Stimulated activated CD8-positive, alpha-beta memory T cell treated with anti-CD3 and anti-CD28 coated beads, Interleukin-12 subunit alpha, Interleukin-12 subunit beta, amount 100 ng/mL, for 1 hour (primary cell): Measurements from ENCODE around the gene USP32.
A peak's percentile ranks its signal among the peaks of the same experiment; 100 is the strongest.
"Not testable (repeated sequence)": the region's sequence is repeated elsewhere in the genome, so short reads cannot be mapped to it uniquely, and the experiment has no call there.

Experiments
- DNase-seq: peaks from one replicate; pipeline ENCODE4 v3.0.0-alpha.2; 2020; ENCODE audit warnings: low read depth

USP32 gene, protein sequence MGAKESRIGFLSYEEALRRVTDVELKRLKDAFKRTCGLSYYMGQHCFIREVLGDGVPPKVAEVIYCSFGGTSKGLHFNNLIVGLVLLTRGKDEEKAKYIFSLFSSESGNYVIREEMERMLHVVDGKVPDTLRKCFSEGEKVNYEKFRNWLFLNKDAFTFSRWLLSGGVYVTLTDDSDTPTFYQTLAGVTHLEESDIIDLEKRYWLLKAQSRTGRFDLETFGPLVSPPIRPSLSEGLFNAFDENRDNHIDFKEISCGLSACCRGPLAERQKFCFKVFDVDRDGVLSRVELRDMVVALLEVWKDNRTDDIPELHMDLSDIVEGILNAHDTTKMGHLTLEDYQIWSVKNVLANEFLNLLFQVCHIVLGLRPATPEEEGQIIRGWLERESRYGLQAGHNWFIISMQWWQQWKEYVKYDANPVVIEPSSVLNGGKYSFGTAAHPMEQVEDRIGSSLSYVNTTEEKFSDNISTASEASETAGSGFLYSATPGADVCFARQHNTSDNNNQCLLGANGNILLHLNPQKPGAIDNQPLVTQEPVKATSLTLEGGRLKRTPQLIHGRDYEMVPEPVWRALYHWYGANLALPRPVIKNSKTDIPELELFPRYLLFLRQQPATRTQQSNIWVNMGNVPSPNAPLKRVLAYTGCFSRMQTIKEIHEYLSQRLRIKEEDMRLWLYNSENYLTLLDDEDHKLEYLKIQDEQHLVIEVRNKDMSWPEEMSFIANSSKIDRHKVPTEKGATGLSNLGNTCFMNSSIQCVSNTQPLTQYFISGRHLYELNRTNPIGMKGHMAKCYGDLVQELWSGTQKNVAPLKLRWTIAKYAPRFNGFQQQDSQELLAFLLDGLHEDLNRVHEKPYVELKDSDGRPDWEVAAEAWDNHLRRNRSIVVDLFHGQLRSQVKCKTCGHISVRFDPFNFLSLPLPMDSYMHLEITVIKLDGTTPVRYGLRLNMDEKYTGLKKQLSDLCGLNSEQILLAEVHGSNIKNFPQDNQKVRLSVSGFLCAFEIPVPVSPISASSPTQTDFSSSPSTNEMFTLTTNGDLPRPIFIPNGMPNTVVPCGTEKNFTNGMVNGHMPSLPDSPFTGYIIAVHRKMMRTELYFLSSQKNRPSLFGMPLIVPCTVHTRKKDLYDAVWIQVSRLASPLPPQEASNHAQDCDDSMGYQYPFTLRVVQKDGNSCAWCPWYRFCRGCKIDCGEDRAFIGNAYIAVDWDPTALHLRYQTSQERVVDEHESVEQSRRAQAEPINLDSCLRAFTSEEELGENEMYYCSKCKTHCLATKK (N-terminal part only)

DNA sequence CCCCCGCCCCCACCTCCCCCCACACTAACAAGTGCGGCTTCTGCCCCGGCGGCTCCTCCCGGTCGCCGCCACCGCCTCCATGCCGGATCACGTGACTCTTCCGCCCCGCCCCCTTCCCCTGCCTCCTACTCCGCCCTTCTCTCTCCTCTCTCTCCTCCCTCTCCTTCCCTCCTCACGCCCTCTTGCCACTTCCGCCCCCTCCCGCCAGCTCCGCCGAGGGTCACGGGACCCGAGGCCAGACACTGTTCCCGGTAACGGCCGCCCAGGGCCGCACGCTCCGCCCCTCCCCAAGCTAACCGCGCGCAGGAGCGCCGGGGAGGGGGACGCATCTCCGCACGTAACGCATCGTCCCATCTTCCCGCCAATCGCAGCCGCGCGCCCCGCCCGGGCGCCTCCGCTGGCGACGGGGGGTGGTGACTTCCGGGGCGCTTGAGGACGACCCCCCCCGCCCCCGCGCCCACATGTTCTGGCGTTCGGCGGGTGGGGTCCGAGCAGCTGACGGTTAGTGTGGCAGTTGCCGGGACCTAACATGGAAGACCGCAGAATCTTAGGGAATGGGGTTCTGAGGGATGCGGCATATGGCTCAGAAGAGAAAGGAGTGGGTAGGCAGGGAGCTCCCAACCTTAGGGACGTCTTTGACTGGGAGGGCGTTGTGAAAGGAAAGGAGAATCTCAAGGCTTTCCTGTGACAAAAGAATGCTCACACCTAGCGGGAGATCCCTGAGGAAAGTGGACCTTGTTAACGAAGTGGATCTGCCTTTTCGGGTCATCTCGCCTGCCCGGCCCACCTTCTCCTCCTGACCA lies at the start of gene USP32:
Gene USP32, minus strand, starts transcription at position 92 of the 803 bp plus-strand sequence. CDS start 194 bp downstream, outside the sequence.
- DNase-seq: peak; percentile 97

DNA sequence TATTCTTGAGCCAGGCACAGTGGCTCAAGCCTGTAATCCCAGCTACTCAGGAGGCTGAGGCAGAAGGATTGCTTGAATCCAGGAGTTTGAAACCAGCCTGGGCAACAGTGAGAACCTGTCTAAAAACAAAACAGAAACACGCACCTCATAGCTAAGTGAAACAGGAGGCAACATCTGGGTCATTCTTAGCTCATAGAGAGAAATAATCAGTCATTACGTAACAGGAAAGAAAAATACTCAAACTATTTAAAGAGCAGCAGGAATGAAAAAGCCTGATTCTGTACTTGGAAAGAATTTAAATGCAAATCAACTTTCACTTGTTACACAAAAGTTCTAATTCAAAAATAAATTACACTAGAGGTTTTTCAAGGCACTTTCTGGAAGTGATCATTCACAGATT lies 47.6 kb upstream of the USP32 start:
- no peak for DNase-seq

DNA sequence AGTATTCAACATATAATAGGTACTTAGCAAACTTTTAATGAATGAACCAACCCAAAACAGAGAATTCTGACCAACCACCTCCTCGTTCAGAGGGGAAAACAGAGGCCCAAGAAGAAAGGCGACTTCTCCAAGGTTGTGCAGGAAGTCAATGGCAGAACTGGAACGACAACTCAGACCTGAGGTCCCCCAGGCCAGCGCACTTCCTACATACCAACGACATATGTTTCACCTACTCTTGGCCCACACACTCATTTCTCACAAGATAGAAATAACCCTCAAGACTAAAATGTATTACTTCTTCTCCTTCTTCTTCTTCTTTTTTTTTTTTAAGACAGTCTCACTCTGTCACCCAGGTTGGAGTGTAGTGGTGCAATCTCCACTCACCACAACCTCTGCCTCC lies 44.7 kb upstream of the USP32 start:
- DNase-seq: no peak

DNA sequence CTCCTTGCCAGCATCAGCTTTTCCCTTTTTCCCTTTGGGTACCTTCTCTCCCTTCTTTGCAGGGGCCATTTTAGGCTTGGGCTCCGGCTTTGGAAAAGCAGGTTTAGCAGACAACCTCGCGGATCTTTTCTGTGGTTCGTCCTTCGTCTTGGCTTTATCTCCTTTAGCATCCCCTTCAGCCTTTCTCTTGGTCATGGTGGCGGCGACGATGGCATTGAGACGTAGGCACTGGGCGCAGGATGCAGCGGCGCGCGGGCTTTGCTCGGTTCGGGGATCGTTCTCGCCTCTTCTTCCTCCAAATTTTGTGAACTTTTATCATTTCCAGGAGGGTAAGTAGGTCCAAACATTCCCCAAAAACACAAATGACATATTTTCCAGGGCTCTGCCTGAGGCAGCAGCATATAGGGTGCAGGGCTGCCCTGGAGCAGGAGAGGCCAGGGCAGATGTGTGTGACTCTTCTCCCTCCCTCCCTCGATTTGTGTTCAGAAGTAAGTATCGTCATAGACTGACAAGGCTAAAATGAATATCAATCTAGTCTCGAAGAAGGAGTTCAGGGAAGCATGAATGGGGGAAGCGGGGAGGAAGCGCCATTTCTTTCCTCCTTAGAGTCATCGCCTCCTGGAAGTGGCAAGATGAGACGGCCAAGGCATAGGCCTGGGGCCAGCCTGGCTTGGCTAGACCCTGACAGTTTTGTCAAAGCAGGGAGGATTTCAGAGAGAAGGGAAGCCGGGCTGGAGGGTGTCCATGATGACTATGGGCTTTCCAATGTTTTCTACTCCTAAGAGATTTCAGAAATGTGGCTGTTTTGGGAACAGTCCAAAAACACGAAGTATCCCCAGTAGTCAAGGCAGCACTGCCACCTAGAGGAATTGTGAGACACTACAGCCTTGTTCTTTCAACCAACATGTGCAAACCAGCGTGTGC lies 43.6 kb upstream of the USP32 start:
- DNase-seq: peak; percentile 16

DNA sequence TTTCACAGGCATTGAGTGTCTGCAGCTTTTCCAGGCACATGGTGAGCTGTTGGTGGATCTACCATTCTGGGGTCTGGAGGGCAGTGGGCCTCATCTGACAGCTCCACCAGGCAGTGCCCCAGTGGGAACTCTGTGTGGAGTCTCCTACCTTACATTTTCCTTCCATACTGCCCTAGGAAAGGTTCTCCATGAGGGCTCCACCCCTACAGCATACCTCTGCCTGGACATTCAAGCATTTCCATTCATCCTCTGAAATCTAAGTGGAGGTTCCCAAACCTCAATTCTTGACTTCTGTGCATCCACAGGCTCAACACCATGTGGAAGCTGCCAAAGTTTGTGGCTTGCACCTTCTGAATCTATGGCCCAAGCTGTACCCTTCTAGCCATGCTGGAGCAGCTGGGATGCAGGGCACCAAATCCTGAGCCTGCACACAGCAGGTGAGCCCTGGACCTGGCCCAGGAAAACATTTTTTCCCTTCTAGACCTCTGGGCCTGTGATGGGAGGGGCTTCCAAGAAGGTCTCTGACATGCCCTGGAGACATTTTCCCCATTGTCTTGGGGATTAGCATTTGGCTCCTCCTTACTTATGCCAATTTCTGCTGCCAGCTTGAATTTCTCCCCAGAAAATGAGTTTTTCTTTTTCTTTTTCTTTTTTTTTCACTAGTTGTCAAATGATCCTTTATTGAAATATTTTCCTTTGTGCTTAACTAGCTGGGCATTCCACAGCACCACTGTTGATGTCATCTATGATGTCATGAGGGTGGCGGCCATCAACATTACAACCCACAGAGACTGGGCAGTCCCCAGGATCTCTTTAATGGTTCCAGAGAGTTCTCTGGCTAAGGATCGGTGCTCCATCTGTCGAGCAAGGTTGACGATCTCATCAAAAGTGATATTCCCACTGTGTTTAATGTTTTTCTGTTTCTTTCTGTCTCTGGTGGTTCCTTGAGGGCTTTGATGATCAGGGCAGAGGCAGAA lies 41.4 kb upstream of the USP32 start:
- DNase-seq: not testable (repeated sequence)

DNA sequence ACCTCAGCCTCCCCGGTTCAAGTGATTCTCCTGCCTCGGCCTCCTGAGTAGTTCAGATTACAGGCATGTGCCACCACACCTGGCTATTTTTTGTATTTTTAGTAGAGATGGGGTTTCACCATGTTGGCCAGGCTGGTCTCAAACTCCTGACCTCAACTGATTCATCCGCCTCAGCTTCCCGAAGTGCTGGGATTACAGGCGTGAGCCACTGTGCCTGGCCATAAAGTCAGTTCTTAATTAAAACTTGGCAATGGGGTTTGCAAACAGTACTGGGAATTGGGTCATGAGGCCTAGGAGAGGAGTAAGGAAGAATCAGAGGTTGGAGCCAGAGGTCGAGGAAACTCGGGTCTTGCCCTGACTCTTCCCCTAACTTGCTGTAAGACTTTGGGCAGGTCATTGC lies 38.6 kb upstream of the USP32 start:
- not testable (repeated sequence) for DNase-seq

DNA sequence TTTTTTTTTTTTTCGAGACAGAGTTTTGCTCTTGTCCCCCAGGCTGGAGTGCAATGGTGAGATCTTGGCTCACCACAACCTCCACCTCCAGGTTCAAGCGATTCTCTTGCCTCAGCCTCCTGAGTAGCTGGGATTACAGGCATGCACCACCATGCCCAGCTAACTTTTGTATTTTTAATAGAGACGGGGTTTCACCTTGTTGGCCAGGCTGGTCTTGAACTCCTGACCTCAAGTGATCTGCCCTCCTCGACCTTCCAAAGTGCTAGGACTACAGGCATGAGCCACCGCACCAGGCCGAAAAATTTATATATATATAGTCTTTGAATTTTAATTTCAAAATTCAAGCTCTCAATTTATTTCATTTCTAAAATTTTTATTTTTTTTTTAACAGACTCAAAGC lies 36.6 kb upstream of the USP32 start:
- DNase-seq: not testable (repeated sequence)

DNA sequence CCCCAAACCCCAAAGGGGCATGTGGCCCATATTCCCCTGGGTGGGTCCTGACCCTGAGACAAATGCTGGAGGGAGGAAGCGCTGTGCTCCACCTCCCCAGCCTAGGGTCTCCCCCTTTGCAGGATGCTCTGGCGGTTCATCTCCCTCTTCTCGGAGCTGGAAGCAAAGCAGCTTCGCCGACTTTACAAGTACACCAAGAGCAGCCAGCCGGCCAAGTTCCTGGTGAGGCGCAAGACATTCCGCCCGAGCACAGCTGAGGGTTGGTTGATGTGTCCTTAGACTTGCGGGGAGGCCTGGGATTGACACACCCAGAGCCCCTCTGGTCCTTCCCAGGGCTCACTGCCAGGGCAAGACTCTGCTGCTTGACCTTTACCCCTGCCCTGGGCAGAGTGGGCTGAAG lies 34.7 kb upstream of the USP32 start:
- no peak for DNase-seq

DNA sequence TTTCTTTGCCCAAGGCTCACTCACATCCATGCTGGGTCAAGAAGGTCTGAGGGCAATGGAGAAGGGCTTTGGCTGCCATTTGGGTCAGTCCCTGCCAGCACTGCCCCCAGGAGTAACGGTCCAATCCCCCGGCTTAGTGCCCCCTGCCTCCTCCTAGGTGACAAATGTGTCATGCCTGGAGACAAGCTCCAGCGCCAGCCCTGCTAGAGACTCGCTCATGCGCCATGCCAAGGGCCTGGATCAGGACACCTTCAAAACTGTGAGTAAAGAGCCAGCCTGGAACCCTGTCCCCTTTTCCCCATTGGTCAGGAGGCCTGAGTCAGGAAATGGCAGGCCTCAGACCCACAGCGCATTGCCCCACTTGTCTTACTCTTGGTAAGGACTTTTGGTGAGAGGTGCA lies 33.7 kb upstream of the USP32 start:
- no peak for DNase-seq

DNA sequence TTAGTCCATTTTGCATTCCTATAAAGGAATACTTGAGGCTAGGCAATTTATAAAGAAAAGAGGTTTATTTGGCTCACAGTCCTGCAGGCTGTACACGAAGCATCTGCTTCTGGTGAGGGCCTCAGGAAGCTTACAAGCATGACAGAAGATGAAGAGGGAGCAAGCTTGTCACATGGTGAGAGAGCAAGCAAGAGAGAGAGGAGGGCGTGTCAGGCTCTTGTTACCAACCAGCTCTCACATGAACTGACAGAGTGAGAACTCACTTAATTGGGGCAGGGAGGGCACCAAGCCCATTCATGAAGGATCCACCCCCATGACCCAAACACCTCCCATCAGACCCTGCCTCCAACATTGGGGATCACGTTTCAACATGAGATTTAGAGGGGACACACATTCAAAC lies 31.9 kb upstream of the USP32 start:
- DNase-seq: no peak

DNA sequence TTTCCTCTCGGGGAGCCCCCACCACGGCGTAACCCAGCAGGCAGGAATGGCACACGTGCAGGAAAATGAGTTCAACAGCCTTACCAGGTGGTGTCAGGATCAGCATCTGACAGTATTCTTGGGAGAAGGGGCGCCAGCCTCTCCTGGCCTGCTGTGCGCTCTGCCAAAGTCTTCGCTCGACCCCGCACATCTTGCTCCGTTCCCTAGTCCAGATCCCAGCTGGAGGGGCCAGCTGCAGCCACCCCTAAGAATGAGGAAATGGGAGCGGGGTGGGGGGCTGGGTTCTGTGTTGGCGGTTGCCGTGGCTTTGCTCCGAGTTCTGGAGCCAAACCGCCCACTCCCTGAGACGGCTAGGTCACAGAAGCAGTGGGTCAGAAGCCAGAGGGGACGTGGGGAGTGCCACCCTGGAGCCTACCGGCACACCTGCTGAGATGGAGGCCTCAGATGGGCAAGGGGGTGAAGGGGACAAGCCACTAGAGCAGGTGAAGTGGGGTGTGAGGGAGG lies 30.3 kb upstream of the USP32 start, which contains the start of gene CHCT1:
Gene CHCT1, plus strand, starts transcription at position 328 of the 504 bp plus-strand sequence. Its CDS starts 104 bp downstream, at position 432.
- DNase-seq: no peak

DNA sequence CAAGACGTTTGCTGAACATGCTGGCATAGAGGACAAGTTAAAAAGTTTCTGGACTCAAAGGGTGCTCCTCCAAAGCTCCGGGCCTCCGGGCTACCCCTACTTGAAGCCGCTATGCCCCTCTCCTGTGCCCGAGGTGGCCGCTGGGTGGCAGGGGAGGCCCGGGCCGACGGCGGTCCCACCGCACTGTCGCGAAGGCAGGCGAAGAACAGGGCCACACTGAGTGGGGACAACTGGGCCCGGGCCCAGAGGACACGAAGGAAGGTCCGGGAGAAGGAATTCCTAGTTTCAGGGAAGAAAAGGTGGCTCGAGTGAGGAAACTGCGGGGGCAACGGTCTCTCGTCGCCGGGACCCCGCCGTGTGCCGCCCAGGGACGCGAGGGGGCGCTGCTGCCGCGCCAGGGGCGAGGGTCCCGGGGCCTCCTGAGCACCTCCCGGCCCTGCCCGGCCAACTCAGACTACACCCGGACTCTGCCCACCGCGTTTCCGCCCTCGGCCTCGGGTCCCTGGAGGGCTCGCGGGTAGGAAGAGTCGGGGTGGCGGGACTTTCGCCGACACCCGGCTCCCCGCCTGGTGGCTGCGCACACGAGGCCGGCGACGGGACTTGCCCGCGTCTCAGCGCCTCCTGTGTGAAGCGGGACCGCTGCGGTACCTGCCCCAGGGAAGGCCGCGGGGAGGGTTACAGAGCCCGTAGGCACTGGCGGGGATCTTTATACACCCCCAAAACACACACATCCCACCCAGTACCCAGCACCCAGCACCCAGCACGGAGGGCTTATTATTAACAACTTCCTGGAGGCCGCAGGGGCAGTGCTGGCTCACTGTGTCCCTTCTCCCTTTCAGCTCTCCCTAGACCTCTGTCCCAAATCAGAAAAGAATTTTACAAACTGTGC lies 29.6 kb upstream of the USP32 start:
- DNase-seq: peak; percentile 42

DNA sequence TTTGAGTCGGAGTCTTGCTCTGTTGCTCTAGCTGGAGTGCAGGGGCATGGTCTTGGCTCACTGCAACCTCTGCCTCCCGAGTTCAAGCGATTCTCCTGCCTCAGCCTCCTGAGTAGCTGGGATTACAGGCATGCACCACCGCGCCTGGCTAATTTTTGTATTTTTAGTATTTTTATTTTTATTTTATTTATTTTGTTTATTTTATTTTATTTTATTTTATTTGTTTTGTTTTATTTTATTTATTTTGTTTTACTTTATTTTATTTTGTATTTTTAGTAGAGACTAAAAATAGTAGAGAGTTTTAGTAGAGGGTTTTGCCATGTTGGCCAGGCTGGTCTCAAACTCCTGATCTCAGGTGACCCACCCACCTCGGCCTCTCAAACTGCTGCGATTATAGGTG lies 27.9 kb upstream of the USP32 start:
- DNase-seq: not testable (repeated sequence)

DNA sequence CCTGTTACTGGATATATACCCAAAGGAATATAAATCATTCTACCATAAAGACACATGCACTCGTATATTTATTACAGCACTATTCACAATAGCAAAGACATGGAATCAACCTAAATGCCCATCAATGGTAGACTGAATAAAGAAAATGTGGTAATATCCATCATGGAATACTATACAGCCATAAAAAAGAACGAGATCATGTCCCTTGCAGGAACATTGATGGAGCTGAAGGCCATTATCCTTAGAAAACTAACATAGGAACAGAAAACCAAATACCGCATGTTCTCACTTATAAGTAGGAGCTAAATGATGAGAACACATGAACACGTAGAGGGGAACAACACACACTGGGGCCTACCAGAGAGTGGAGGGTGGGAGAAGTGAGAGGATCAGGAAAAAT lies 27.1 kb upstream of the USP32 start:
- DNase-seq: not testable (repeated sequence)

DNA sequence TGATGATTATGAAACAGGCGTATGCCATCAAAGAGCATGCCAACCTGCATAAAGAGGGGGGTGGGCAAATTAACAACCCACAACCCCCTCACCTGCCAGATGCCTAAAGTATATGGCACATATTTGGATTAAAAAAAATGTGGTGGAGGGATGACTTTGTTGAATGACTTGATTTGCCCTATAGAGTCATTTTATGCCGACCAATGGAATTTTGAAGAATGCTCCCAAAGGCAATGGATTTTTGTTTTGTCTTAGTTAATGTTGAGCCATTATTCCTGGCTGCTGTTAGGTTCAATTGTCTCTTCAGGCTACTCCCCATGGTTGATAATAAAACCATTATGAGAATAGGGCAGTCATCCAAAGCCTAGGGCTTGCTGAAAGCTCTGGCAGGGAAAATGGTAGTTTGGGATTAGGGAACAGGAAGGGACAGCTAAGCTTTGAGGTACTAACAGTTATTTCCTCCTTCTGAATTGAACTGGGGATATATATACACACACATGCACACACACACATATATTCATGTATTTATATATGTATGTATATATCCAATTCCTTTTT lies 24.5 kb upstream of the USP32 start:
- no peak for DNase-seq

DNA sequence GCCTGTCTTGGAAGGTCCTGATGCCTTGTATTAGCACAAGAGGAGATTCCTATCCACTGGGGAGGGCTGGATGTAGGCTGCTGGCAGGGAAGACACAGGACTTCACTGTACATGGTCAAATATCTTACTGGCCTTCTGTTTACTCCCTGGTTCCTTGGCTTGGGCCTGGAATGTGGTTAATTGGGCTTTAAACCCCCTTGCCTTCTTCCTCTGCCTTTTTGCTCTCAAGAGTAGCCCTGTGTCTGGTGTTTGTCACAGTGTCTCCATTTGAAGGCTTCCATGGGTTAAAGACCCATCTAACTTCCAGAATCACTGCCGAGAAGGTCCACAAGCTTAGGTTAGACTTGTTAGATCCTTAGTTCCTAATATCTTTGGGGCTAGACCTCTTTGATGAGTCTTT lies 23.2 kb upstream of the USP32 start:
- DNase-seq: no peak

DNA sequence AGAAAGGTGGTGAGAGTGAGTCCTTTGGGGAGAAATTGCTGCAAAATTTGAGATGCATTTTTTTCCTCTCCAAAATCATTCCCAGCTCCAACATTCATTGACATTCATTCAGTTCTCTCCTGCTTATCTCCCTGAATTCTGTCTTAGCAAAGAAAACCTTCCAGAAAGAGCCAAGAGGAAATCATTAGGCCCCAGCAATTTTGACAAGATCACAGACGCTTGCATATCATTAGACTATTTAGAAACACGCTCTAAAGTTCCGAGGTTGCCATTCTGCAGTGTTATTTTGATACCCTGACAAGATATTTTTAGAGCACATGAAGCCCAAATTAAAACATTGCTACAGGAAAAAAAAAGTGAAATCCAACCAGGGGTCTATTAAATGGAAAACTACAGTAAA lies 20.8 kb upstream of the USP32 start:
- DNase-seq: no peak
